Measurements from ENCODE around the gene SLC31A2. TPM values are rescaled to one million over a fixed set of nuclear protein-coding genes. Genes with fewer than 3 reads are reported as not detected.
A peak's percentile ranks its signal among the peaks of the same experiment; 100 is the strongest.
"Not testable (repeated sequence)": the region's sequence is repeated elsewhere in the genome, so short reads cannot be mapped to it uniquely, and the experiment has no call there.

The SLC31A2 gene
- polyA plus RNA-seq, 1 donor from 2014 or later: 0.85 TPM

DNA sequence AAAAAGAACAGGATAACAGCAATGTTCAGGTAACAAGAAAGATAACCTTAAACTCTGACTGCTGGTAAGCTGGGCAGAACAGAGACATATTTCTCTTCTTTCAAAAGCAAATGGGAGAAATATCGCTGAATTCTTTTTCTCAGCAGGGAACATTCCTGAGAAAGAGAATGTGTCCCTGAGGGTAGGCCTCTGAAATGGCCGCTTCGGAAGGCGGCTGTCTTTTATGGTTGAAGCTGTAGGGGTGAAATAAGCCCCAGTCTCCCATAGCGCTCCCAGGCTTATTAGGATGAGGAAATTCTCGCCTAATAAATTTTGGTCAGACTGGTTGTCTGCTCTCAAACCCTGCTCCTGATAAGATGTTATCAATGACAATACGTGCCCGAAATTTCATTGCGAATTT, 9.9 kb upstream of the SLC31A2 start:
- Mint-ChIP-seq H3K27me3 (peaks cover 23% of the 10 kb centered on the region), H3K9me3 (peaks cover 2 to 15% (median 11%) of the 10 kb centered on the region in 3 donors)
- H3K4me1 Mint-ChIP-seq: not testable (repeated sequence)

DNA sequence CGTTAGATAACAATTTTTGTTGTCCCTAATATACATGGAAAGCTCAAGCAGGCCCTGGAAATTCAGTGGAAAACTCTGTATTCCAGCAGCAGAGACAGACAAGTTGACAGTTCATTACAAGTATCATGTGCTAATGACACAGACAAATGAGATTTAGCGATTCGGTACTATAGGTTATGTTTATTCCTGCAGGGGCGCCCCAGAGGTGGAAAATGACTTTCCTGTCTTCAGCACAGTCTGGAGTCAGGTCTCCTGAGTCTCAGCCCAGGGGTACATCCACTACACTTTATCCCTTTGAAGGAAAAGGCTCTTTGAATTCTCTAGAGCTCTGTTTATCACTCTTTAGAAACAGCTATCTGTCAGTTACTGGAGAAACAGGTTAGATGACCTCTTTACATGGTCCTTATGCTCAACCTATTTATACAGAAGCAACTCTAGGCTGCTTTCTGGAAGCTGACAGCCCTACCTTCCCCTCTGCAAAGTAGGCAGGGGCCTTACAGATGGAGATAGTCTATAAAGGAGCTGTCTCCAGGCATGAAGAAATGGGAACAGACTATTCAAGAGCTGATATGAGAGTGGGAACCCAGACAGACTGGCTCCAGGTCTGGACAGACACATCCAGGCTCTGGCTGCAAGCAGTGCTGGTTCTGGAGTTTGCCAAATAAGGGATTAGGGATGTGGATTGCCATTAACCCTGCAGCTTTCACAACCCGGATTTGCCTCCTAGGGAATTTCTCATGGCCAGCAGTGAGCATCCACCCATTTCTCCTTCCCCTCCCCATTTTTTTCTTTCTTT, 7.2 kb upstream of the SLC31A2 start:
- Mint-ChIP-seq H3K4me1 (no peaks in the 10 kb centered on the region), H3K4me3 (no peak overlapping the region), H3K27ac (no peak overlapping the region), H3K27me3 (peaks cover 26% of the 10 kb centered on the region), H3K9me3 (peaks cover 2 to 15% (median 11%) of the 10 kb centered on the region in 3 donors), H3K36me3 (no peaks in the 10 kb centered on the region)

More for the DNA sequence above, 9.9 kb upstream of the SLC31A2 start:
- H3K27ac Mint-ChIP-seq, H3K36me3 Mint-ChIP-seq, H3K4me3 Mint-ChIP-seq: not testable (repeated sequence)

DNA sequence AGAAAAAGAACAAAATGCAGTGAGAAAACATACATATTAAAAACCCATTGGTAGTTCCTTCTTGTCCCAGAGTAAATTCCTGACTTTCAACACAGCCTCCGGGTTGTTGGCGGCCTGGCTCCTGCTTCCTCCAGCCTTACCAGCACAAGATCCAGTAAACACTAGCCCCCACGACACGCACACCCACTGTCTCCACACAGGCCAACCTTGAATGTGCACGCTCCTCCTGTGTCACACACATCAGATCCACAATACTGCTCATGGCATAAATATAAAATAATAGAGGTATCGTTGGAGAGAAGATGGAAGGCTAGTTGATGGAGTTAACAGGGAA, 2.5 kb upstream of the SLC31A2 start:
- peaks cover 17% of the 10 kb centered on the region for H3K27me3 Mint-ChIP-seq
- H3K9me3 Mint-ChIP-seq: no peaks in the 10 kb centered on the region
- no peak overlapping the region for H3K4me3 Mint-ChIP-seq
- H3K27ac Mint-ChIP-seq: no peak overlapping the region
- H3K36me3 Mint-ChIP-seq: no peaks in the 10 kb centered on the region
- peaks cover 0 to 15% (median 4%) of the 10 kb centered on the region in 3 donors for H3K4me1 Mint-ChIP-seq

DNA sequence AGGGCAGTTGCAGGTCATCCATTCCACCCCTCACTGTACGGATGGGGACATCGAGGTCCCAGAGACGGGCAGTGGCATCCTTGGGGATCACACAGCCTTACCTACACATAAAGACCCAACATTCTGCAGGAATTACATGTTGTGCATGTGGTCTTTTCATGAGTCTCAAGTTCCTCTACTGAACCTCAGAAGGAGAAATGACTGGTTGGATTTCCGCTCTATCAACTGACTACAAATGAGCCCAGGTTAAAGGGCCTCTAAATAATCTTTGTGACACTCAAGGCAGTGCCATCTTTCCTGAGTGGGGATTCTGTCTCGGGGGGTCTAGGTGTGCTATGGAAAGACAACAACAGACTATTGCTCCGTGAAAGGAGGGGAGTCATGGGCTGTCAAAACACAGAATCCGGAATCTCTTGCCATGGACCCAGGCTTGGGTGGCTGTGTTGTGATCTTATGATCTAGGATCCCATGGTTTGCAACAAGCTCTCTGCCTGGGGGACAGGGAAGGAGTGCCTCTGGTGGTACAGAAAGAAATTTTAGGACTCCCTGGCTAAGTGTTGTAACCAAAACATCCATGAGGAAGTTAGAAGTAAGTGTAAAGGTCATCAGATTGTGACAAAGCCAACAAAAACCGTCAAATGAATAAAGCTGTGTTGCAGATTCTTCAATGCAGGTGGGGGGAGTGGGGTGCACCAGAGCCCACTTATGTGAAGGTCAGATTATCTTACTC, 1.9 kb upstream of the SLC31A2 start:
- peaks cover 17% of the 10 kb centered on the region for H3K27me3 Mint-ChIP-seq
- no peak overlapping the region for H3K27ac Mint-ChIP-seq
- H3K4me3 Mint-ChIP-seq: peak overlapping the region in 1 of 4 donors; percentile 83
- H3K9me3 Mint-ChIP-seq: no peaks in the 10 kb centered on the region
- no peaks in the 10 kb centered on the region for H3K36me3 Mint-ChIP-seq
- peaks cover 0 to 15% (median 4%) of the 10 kb centered on the region in 3 donors for H3K4me1 Mint-ChIP-seq

DNA sequence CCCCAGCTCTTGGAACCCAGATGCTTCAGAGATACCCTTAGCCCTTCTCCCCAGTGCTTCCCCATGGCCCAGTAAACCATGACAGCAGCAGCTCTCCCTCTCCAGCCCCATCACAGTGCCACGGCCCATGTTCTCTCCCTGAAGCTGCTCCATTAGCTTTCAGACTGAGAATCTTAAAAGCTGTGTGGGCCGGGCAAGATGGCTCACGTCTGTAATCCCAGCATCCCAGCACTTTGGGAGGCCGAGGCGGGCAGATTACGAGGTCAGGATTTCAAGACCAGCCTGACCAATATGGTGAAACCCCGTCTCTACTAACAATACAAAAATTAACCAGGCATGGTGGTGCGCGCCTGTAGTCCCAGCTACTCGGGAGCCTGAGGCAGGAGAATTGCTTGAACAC, 1.2 kb upstream of the SLC31A2 start:
- Mint-ChIP-seq H3K4me3 (peak overlapping the region in 1 of 4 donors; percentile 83), H3K27me3 (peaks cover 16% of the 10 kb centered on the region)

DNA sequence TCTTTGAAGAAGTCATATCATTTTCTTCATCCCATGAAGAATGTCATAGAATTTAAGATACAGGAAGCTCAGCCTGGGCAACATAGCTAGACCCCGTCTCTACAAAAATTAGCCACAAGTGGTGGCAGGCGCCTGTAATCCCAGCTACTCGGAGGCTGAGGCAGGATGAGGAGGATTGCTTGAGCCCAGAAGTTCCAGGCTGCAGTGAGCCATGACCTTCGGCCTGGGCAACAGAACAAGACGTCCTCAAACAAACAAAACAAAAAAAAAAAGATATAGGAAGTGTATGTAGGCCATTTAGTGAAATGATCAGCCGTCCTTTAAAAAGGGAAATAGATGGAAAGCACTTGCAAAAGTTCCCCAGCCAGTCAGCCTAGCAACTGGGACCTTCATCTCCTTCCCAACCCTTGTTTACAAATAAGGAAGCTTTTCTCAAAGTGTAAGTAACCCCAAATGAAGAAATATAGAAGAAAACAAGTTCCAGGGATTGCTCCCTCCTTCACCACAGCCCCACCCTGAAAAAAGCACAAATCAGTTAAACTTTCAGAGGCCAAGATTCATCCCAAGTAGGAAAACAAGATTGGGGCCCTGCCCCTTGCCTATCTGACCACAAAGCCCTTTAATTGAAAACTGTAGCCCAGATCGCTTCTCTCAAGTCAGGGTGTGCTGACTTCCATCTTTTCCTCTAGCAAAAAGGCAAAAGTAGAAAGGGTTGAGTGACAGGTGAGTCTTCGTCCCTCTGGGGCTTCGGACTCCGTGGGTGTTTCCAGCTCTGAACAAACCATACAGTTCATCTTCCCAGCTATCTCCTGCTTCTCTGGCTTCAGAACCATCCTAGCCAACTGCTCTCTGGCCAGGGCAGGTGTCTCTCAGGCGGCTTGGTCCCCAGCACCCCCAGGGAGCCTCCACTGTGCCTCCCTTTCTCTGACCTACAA, 1.2 kb downstream of the SLC31A2 start:
- Mint-ChIP-seq H3K27me3 (no peaks in the 10 kb centered on the region), H3K4me1 (peaks cover 9 to 20% (median 14%) of the 10 kb centered on the region in 3 donors), H3K36me3 (no peaks in the 10 kb centered on the region), H3K4me3 (peak overlapping the region; percentile 82 to 92 (median 86)), H3K27ac (peak overlapping the region in 1 of 3 donors; percentile 78), H3K9me3 (no peaks in the 10 kb centered on the region)

More for the DNA sequence above, 1.2 kb upstream of the SLC31A2 start:
- H3K9me3 Mint-ChIP-seq, H3K27ac Mint-ChIP-seq, H3K36me3 Mint-ChIP-seq: not testable (repeated sequence)
- H3K4me1 Mint-ChIP-seq: peaks cover 0 to 15% (median 4%) of the 10 kb centered on the region in 3 donors

DNA sequence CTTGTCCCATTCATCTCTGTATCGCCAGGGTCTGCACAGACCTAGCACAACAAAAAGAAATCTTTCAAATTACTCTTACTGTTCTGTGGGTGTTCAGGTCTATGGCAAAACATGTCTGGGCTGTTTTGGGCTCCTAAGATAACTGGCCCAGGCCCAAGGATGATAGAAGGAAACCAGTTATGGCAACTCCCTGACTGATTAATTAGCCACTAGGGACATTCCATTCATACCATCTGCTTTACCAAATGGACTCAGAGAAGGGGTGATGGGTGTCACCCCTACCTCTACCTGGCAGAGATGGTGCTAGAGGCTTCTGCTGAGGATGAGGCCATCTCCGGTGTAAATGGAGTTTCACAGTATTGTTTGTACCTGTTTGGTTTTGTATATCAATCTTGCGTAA, 1.9 kb downstream of the SLC31A2 start:
- Mint-ChIP-seq H3K4me3 (peak overlapping the region in 3 of 4 donors; percentile 55 to 89 (median 83)), H3K36me3 (no peaks in the 10 kb centered on the region), H3K27me3 (no peaks in the 10 kb centered on the region), H3K27ac (peak overlapping the region in 2 of 3 donors; percentile 50 to 62), H3K9me3 (no peaks in the 10 kb centered on the region), H3K4me1 (peaks cover 9 to 20% (median 14%) of the 10 kb centered on the region in 3 donors)

DNA sequence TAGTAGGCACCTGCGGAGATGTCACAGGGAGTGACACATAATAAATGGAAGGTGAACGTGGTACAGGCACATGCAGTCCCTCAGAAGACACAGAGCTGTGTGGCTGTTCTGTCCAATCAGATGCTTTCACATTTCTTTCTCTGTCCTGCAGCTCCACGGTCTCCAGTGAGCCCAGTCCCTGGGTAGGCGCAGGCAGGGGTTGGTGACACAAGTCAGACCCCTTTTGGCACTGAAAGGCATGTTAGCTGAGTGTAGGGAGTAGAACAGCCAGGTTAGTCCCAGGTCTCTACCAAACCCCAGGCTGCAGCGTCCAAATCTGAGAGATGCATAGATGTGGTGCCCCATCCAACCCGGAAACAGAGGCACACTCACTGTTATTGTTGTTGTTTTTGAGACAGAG, 2.8 kb downstream of the SLC31A2 start:
- H3K4me1 Mint-ChIP-seq: peaks cover 9 to 20% (median 14%) of the 10 kb centered on the region in 3 donors
- H3K4me3 Mint-ChIP-seq: peak overlapping the region in 2 of 4 donors; percentile 40 to 45
- no peaks in the 10 kb centered on the region for H3K36me3 Mint-ChIP-seq
- H3K27me3 Mint-ChIP-seq: no peaks in the 10 kb centered on the region
- H3K9me3 Mint-ChIP-seq: no peaks in the 10 kb centered on the region
- H3K27ac Mint-ChIP-seq: peak overlapping the region in 1 of 3 donors; percentile 62

DNA sequence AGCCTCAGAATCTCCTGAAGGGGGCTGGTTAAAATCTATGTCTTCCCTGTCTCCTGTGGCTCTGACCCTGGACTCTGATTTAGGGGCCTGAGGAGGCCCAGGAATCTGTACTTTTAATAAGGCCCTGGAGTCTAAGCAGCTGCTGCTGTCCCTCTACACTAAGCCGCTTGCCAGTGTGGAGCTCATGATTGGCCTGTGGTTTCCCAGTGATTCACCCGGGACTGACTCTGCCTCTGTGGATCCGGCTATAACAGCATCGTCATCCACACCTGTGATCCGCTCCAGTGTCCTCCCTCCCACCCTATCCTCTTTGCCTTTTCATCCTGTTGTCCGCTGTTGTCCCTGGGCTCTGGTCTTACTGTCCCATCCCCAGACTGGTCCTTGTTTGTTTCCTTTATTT, 3.7 kb downstream of the SLC31A2 start:
- H3K4me1 Mint-ChIP-seq: peaks cover 9 to 20% (median 14%) of the 10 kb centered on the region in 3 donors
- H3K9me3 Mint-ChIP-seq: no peaks in the 10 kb centered on the region
- H3K4me3 Mint-ChIP-seq: peak overlapping the region in 2 of 4 donors; percentile 1 to 27
- no peak overlapping the region for H3K27ac Mint-ChIP-seq
- no peaks in the 10 kb centered on the region for H3K36me3 Mint-ChIP-seq
- no peaks in the 10 kb centered on the region for H3K27me3 Mint-ChIP-seq

DNA sequence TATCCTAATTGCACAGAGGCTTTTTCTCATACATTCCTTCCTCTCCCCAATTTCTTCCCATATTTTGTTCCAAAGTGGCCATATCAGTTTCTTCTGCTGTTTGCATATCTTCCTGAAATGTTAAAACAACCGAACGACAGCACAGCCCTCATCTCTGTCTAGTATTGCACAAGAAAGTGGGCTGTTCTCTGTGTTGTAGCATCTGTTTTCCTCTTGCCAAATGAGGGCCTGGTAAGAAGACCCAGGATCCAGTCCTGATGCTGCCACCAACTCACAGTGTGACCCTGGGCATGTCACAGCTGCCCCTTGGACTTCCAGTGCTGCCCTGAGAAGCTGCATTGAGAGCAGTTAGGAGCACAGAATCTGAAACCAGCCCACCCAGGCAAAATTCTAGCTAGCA, 4.1 kb downstream of the SLC31A2 start:
- peaks cover 9 to 20% (median 14%) of the 10 kb centered on the region in 3 donors for H3K4me1 Mint-ChIP-seq
- H3K36me3 Mint-ChIP-seq: peaks cover under 1% of the 10 kb centered on the region
- peak overlapping the region in 1 of 3 donors; percentile 59 for H3K27ac Mint-ChIP-seq
- peak overlapping the region in 1 of 4 donors; percentile 27 for H3K4me3 Mint-ChIP-seq
- no peaks in the 10 kb centered on the region for H3K9me3 Mint-ChIP-seq
- no peaks in the 10 kb centered on the region for H3K27me3 Mint-ChIP-seq

DNA sequence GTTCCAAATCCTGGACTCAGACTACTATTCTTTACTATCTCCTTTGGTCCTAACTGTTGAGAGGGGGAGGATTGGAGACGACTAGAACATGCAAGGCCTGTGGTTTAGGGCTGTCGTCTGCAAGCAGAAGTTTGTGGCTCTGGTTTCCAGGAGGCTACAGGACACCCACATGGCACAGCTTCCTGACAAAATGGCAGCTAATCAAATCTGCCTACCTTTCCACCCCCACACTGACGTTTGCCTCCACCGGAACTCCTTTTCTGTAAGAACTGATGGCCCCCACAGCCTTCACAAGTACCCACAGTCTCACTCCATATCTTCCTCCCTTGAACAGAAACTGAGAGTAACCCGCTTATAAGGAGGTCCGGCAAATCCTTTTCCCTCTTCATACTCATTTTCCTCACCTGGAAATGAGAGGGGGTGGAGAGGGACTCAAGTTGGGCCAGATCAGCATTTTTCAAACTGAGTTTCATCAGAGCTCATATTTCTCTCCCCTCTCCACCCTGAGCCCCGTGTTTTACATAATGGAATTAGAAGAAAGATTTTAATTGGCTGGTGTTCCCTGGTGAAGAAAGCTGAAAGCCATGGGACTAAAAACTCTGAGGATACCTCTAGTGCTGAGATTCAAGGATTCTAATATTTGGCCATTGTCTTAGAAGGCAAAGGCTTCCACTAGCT, 5.2 kb downstream of the SLC31A2 start:
- Mint-ChIP-seq H3K9me3 (no peaks in the 10 kb centered on the region), H3K4me1 (peaks cover 9 to 14% (median 13%) of the 10 kb centered on the region in 3 donors), H3K27ac (peak overlapping the region in 1 of 3 donors; percentile 41), H3K36me3 (peaks cover 1% of the 10 kb centered on the region), H3K27me3 (no peaks in the 10 kb centered on the region), H3K4me3 (peak overlapping the region in 1 of 4 donors; percentile 7)

DNA sequence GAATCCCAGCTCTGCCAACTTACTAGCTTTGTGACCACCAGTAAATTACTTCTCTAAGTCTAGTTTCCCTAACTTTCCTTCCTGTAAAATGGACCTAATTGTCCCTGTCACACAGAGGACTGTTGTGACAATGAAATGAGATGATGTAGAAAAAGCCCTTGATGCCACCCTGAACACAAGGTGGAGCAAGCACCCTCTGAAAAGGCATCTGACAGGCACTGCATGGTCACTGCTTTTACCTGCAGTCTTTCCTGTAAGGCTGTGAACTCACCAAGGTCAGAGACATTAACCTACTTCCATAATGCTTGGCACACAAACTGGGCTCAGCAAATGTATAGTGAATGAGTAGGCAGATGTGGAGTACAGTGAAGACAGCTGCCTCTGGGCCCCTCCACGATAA, 6.1 kb downstream of the SLC31A2 start:
- peaks cover 9 to 14% (median 9%) of the 10 kb centered on the region in 3 donors for H3K4me1 Mint-ChIP-seq
- H3K27ac Mint-ChIP-seq: no peak overlapping the region
- H3K4me3 Mint-ChIP-seq: no peak overlapping the region

DNA sequence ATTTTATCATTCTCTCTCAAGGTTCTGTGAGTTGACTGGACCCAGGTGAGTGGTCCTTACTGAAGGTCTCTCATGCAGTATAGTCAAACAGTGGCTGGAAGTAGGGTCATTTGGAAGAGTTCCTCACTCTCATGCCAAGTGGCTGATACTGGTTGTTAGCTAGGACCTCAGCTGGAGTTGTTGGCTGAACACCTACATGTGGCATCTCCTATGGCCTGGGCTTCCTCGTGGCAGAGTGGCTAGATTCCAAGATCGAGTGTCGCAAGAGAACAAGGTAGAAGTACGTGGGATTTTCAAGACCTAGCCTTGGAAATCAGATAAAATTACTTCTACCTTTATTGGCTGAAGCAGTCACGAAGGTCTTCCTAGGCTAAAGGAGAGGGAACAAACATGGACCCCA, 7.6 kb downstream of the SLC31A2 start:
- Mint-ChIP-seq H3K4me1 (peaks cover 5 to 14% (median 5%) of the 10 kb centered on the region in 3 donors), H3K4me3 (no peak overlapping the region), H3K27me3 (no peaks in the 10 kb centered on the region), H3K36me3 (peaks cover 1% of the 10 kb centered on the region), H3K9me3 (no peaks in the 10 kb centered on the region), H3K27ac (no peak overlapping the region)

More for the DNA sequence above, 6.1 kb downstream of the SLC31A2 start:
- H3K9me3 Mint-ChIP-seq: no peaks in the 10 kb centered on the region
- no peaks in the 10 kb centered on the region for H3K27me3 Mint-ChIP-seq
- H3K36me3 Mint-ChIP-seq: peaks cover 1% of the 10 kb centered on the region

DNA sequence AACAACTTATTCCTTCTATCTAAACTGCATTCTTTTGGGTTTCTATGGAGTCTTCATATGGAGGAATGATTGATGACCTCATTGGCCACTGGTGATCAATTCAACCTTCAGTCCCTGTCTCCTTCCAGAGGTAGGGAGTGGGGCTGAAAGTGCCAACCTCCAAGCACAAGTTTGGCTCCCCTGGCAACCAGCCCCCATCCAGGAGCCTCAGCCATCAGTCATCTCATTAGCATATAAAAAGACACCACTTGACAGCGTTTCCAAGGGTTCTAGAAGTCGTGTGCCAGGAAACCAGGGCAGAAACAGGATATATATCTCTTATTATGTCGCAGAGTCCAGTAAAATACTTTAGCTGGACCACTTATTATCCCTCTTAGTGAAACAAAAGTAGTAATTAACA, 9.8 kb downstream of the SLC31A2 start:
- H3K27ac Mint-ChIP-seq: no peak overlapping the region
- no peaks in the 10 kb centered on the region for H3K27me3 Mint-ChIP-seq
- peaks cover 5 to 10% (median 5%) of the 10 kb centered on the region in 3 donors for H3K4me1 Mint-ChIP-seq
- no peaks in the 10 kb centered on the region for H3K9me3 Mint-ChIP-seq
- H3K36me3 Mint-ChIP-seq: peaks cover 1% of the 10 kb centered on the region
- H3K4me3 Mint-ChIP-seq: no peak overlapping the region

All from IgD-negative memory B cell (primary cell).